GM18507 (cell line): ENCODE results near the gene CFAP77.

Source experiments
- DNase-seq: peaks from one replicate; pipeline ENCODE4 v3.0.0; 2011; ENCODE audit warnings: low read depth; ENCODE audit not compliant: insufficient read length; ENCODE audit errors: extremely low spot score
- FAIRE-seq: peaks from 2 replicates; lab custom pipeline; 2011; peaks lifted over from hg19 to GRCh38; lab: Jason Lieb, UNC

Gene CFAP77

DNA sequence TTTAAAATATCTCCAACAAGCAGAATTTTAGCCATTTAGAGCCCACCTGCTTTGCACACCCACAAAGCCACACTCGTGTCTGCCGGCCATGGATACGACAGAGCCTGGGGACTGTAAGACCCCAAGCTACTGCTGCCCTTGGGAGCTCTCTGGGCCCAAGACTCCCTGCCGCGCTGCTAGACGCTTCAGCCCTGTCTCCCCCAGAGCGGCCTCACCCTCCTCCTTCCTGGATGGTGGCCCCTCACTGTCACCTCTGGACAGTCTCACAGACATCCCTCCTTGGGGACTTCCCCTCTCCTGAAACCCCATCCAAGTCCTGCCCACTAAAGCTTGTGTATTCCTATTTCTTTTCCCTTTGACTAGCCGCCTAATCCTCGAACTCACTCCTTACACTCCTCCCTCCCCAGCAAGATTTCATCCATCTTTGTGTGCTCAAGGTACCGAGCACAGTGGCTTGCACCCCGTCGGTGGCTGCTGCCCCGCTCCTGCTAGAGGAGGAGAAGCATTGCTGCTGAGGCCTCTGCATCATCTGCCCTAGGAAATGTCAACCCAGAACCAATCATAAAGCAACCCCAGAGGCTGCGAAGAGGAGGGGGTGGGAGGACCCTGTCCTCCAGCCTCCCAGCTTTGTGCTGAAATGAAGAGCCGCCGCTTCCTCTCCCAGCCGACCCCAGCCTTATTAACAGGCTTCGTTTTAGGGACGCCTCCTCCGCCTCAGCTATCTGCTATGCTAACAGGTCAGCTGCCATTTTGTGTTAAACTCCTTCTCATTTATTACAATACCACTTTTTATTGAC, 71.2 kb downstream of the CFAP77 start:
- DNase-seq (no peak), FAIRE-seq (no peak)

DNA sequence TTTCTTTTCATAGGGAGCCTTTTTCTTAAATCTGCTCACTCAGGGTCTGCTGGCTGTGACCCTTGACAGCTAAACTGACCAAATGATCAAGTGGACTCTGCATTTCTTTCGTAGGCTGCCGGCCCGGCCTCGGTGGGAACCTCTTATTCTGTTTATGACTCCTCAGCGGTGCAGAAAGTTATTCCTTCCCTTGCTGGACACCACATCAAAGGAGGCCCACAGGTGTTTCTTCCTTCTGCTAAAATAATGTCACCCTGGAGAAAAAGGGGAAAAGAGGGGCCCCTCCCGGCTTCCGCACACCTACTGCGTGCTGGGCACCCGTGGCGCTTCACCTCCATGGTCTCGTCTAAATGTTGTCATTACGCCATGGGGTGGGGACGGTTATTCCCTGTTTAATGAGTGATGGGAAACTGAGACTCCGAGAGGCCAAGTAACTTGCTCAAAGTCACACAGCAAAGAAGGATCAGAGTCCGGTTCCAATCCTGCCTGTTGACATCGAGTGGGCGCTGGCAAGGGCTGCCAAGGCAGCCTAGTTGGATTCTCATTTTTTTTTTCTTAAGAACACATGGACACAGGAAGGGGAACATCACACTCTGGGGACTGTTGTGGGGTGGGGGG, 72.3 kb downstream of the CFAP77 start:
- DNase-seq (no peak), FAIRE-seq (no peak)

DNA sequence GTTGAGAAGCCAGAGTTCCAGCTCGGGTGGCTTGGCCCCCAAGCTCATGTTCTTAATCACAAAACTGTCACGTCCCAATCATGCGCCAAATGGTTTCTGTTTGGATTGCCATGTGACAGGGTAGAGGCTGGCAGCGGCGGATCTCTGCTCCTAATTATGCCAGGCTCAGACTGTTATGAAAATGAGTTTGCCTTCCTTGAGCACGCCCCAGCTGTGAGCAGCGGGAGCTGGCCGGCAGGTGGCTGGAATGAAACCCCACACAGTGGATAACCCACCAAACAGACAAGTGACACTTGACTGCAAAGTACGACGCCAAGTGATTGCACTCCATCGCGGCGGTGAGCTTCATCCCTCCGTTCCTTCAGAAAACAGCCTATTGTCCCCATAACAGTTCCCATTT, 75.4 kb downstream of the CFAP77 start:
- no peak for FAIRE-seq

DNA sequence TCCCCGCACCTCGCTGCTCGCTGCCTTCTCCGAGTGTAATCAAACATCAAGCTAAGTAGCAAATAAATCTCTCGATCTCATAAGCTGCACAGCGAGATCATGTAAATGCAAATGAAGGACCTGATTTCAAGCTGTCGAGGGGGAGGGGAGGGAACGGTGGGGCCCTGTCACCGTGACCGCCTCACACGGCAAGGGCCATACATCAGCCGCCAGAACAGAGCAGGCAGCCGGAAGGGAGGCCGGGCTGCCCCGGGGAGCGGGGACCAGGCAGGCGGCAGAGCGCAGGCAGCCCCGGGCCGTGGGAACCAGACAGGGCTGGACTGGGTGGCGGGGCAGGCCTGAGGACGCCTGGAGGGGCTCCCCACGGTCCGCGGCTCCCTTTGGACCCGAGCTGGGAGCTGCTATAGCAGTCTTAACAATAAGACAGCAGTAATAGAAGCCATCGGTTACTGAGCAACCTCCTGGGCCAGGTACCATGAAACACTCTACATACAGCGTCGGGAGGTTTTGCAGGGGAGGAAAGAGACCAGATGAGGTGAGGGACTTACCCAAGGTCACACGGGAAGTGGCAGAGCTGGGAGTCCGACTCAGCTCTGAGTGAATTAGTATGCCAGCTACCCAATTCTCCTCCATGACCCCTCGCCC, 76.8 kb downstream of the CFAP77 start:
- DNase-seq (no peak), FAIRE-seq (no peak)

More for the DNA sequence above, 75.4 kb downstream of the CFAP77 start:
- DNase-seq, result no peak

DNA sequence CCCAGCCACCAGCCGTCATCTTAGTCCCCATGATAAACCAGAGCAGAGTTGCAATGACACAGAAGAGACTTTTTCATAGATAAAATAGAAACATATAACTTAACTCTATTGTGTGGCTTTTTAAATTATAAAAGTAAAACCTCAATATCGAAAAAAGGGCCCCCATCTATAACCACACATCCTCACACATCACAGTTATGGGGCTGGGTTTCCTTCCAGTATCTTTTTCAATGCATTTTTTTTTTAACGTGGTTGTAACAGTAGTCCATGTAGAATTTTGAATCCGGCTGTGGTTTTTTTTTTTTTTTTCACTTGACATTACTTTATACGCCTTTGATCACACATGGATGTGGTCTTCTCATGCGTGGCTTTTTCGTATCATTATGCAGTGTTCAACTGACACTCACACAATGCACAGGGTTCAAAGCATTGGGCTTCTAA, 77.4 kb downstream of the CFAP77 start:
- FAIRE-seq, result no peak

DNA sequence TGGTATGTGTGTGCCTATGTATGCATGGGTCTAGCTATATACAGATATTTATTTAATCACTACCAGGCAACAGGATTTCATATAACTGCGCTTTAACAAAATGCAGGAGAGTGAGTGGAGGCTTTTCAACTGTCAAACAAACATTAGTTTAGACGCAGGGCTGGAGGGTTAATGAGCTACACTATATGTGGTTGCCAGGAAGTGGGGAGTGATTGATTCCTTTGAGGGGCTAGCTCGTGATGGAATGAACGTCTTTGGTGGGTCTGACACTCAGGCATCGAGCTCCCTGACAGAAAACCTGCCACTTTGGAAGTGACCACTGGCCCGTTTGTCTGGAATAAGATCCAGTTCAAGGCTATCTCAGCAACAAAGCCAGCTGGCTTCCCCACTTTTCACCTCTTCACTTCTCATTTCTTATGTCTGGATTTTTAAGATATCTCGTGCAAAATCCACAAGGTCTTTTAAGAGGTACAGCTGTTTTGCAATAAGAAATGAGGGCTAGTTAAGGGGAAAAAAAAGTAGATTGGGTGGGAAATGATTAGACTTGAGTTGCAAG, 78.0 kb downstream of the CFAP77 start:
- DNase-seq (no peak), FAIRE-seq (no peak)

More for the DNA sequence above, 77.4 kb downstream of the CFAP77 start:
- no peak for DNase-seq

DNA sequence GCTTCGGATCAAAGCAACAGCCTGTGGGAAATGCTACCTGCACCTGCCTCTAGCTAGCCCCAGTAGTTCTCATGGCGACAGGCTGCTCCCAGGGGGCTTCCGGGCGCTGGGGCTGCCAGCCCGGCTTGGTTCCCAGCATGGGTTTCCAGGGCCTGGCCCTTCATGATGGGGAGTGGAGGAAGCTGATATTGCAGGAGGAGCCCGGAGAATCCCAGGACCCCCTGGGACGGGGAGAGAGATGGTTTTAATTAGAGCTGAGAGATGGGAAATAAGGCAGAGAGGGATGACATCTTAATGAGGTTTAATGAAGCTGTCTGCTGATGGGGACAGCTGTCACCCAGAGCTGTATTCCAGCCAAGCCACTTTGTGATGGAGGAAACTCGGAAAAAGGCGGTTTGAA, 78.6 kb downstream of the CFAP77 start:
- FAIRE-seq (no peak), DNase-seq (no peak)

DNA sequence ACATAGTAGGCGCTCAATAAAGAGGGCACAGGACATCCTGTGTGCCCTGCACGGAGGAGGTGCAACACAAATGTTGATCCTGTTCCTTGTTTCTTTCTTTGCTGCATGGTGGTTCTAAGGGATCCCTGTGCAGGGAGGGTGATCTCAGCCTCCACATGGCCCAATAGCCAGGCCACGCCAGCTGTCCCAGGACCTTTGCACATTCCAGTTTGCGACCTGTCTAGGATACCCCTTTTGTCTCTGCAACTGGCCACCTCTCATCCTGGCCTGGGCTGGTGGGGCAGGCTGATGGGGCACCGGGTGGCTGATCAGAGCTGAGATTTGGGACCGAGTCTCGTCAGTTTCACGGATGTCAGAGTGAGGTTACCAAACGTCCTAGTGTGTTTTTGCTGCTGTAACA, 79.5 kb downstream of the CFAP77 start:
- no peak for DNase-seq
- FAIRE-seq, result no peak

DNA sequence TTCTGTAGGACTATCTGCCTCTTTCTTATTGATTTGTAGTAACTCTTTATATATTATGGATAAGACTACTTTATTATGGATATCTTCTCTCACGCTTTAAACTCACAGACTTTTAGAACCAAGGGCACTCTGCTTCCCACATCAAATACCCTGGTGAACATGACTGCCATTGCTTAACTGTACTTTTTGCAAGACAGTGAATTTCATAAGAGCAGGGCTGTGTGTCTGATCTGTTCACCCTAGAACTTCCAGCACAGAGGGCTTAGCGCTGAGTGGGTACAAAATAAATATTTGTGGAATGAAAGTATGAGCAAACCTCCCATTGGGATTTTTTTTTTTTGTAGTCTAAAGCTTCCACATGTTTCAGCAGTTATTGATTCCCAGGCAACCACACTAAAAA, 84.8 kb downstream of the CFAP77 start:
- FAIRE-seq, result no peak
- DNase-seq, result no peak

DNA sequence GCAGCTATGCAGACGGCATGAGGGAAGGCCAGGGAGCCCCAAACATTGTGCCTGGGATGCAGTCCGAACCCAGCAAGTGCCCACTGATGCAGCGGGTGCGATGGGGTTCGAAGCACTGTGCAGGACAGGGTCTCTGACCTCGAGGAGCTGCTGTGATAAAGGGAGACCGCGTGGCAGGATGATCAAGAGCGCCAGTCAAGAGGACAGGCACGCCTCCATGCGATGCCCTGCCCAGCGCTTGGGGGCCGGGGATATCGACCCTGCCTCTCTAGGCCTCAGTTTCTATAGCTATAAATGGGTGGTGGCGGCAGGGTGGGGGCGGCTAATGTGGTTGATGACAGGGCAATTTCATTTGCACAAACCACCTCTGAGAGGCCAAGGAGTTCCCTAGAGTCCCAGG, 87.7 kb downstream of the CFAP77 start:
- DNase-seq (no peak), FAIRE-seq (no peak)

DNA sequence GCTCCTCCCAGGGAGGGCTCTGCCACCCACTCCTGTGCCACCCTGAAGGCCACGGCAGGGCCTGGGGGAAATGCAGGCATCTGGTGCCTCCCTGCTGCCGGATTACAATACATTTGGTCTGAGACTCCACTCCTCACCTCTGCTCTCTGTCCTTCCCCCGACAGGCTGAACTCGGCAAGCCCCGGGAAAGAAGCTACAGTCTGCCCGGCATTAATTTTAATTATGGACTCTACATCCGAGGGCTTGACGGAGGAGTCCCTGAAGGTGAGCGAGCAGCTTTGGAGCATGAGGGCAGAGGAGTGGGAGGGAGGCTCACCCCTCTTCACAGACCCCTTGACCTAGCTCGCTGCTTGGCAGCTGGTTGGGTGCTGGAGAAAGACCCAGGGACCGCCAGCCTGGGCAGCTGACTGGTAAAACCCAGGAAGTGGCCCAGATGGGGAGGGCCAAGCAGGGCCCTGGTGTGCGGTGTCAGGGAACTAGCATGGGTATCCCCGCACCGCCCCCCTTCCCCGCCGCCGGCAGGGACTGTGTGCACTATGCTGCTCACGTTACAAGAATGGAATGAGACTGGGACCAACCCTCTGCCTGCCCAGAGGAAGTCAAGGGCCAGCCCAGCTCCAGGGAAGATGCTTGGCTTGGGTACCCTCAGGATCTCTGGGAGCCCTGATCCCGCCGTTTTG, 88.7 kb downstream of the CFAP77 start:
- no peak for FAIRE-seq

DNA sequence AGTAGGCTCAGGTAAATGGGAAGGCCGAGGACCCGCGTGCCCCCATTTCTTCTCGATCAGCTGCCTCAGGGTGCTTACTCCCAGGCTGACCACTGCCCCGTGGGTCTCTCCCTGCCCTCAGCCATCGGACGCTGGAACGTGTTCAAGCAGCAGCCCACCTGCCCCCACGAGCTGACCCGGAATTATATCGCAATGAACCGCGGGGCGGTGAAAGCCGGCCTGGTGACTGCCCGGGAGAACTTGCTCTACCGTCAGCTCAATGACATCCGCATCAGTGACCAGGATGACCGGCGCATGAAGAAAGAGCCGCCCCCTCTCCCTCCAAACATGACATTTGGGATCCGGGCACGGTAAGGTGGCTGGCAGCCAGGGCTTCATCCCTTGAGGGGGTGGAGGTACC, 89.2 kb downstream of the CFAP77 start:
- DNase-seq (no peak), FAIRE-seq (no peak)

More for the DNA sequence above, 88.7 kb downstream of the CFAP77 start:
- DNase-seq, result no peak

DNA sequence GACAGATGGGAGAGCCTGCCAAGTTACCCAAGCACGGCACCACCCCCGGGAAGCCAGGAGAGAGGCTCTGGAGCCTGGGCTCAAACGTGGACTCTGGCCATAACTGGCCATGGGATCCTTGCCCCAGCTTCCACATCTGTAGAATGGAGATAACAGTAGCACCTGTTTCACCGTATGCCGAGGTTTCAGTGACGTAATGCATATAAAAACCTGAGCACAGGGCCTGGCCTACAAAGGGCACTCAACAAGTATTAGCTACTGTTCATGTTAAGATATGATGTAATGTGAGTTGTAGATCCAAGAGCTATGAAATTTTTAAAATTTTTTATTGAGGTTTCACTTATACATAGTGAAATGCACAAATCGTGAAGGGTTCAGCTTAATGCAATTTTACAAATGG, 90.2 kb downstream of the CFAP77 start:
- no peak for DNase-seq
- FAIRE-seq, result no peak

DNA sequence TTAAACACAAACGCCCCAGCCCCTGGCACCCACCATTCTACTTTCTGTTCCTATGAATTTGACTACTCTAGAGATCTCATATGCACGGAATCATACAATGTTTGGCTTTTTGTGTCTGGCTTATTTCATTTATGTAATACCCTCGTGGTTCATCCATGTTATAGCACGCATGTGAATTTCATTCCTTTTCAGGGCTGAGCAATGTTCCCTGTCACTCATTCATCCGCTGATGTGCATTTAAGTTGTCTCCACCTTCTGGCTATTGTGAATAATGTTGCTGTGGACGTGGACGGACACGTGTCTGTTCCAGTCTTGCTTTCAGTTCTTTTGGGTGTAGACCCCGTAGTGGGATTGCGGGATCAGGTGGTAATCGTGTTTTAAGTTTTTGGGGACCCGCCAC, 92.5 kb downstream of the CFAP77 start:
- DNase-seq (no peak), FAIRE-seq (no peak)

DNA sequence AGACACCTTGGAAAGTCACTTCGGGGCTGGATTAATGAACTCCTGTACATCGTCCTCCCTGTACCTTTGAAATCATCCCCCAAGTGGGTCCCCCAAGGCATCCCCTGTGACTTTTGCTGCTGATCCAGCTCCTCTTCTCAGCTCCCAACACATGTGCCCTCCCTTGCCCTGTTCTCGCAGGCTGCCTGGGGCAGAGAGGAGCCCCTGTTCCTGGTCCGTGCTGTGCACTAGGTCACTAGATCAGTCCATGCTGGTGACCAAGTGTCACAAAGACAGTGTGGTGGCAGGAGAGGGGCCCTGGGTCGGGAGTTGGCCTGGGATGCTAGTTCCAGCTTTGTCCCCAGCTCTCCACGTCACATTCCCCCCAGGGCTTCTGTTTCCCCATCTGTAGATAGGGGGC, 93.1 kb downstream of the CFAP77 start:
- no peak for FAIRE-seq

DNA sequence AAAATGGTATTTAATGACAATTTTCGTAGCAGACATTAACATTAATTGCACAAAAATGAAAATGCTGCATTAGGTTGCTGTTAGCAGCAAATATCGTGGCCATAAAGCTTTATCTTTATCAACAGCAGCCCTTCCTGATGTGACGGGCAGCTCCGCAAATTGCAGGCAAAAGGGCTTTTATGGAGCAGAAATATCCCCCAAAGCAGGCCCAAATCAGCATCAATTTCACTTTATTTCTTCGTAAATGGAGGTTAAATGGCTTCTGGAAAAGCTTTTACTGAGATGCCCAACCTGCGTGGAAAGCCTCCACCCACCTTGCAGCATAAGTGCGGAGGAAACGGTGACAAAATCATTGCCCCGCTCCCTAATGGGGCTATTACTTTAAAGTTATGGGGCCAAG, 94.5 kb downstream of the CFAP77 start:
- DNase-seq, result no peak
- FAIRE-seq, result no peak

More for the DNA sequence above, 93.1 kb downstream of the CFAP77 start:
- no peak for DNase-seq

DNA sequence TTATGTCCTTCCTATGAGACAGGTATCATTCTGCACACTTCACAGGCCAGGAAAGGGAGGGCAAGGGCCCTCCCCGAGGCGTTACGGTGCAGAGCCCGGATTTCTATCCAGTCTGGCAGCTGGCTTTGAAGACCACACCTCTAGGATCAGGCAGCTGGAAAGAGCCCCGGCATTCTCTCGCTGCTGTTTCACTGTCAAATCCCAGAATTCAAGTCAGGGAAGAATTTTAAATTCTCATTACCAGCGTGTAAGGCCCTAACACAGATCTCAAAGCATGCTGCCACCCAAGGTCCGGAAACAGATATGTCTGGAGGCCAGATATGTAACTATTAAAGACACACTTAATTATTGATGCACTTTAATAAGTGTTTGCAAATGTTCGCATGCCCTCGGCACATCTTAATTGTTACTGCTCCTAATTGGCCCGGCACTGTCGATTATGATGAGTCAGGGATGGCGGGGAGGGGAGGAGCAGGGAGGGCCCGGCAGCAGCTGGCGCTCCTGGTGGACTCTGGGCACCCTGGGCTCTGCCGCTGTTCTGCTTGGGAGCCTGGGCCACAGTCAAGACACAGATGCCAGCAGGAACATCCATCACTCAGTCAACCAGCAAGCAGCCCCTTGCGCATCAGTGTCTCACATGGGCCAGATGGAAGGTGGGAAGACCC, 96.1 kb downstream of the CFAP77 start:
- FAIRE-seq, result no peak
- no peak for DNase-seq

DNA sequence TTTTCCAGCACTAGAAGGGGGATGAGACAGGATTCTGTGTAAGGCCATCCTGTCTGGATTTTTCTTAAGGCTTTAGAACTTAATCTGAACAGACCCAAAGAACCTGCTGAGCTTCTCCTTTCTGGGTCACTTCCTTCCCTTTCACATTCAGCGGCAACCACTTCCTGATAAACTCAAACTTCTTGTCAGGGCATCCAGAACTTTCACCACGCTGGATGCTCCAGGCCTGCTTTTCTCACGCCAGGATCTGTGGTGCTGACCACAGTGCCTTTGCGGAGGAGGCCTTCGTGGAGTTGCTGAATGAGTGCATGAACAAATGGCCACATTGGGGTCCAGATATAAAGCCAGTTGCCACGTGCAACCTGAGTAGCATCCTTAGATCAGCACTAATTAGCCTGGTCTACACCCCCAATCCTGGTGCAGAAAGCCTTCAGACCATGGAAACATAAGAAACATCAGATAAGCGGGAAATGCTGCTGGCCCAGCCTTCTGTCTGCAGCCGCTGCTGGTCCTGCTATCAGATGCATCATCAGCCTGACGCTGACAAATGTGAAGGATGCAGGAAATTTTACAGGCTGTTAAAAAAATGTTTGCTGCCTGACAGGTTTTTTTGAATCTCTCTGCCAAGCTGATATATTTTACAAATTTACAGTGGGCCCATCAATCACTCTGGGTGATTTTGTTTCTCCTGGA, 97.1 kb downstream of the CFAP77 start:
- DNase-seq, result no peak
- no peak for FAIRE-seq
